Keratinocyte (primary cell): ENCODE data around the gene FBXL17. TPM values are rescaled to one million over a fixed set of nuclear protein-coding genes. Genes with fewer than 3 reads are reported as not detected.

Experiments used
- DNase-seq: peaks from one replicate; pipeline ENCODE4 v3.0.0-alpha.2; 2011; ENCODE audit warnings: low read depth, missing footprints, low spot score
- FAIRE-seq: peaks from 2 replicates; lab custom pipeline; 2011; peaks lifted over from hg19 to GRCh38; lab: Jason Lieb, UNC
- H2AFZ ChIP-seq: 2 replicates; pipeline ENCODE4 v1.6.0; 2012; ENCODE audit warnings: low read length, control low read depth, inconsistent platforms; ENCODE audit not compliant: control insufficient read depth
- H3K27ac ChIP-seq: 2 replicates; pipeline ENCODE4 v1.5.1; 2011; ENCODE audit warnings: low read length; ENCODE audit not compliant: control insufficient read depth, insufficient read depth
- H3K27me3 ChIP-seq: 3 replicates; pipeline ENCODE4 v1.6.0; 2011; ENCODE audit warnings: low read length; ENCODE audit not compliant: control insufficient read depth, insufficient read depth; ENCODE audit errors: extremely low read depth
- H3K36me3 ChIP-seq, 2 experiments: 2 replicates in 1 of 2; 3 replicates in 1 of 2; pipeline ENCODE4 v1.5.1; 2011; ENCODE audit warnings: low read length in 2 of 2, mild to moderate bottlenecking in 1 of 2; ENCODE audit not compliant: control insufficient read depth in 2 of 2, insufficient read depth in 2 of 2; ENCODE audit errors: extremely low read depth in 1 of 2
- H3K4me1 ChIP-seq: 3 replicates; pipeline ENCODE4 v1.5.1; 2011; ENCODE audit warnings: low read length; ENCODE audit not compliant: control insufficient read depth, insufficient read depth; ENCODE audit errors: extremely low read depth
- H3K4me2 ChIP-seq: 3 replicates; pipeline ENCODE4 v1.6.0; 2011; ENCODE audit warnings: low read depth, low read length; ENCODE audit not compliant: control insufficient read depth, insufficient read depth; ENCODE audit errors: extremely low read depth
- H3K4me3 ChIP-seq, 3 experiments: fragments of 200-600 bp in 1 of 3; sonication (generic) in 1 of 3; 2 replicates in 2 of 3; 3 replicates in 1 of 3; pipeline ENCODE4 v1.5.1; 2011 to 2016; ENCODE audit warnings: low read length in 3 of 3, mild to moderate bottlenecking in 3 of 3, control low read depth in 2 of 3, inconsistent platforms in 1 of 3, low read depth in 1 of 3, mixed read lengths in 1 of 3, mixed run types in 1 of 3, moderate library complexity in 1 of 3; ENCODE audit not compliant: control insufficient read depth in 2 of 3, insufficient read depth in 2 of 3; ENCODE audit errors: extremely low read depth in 1 of 3
- H3K79me2 ChIP-seq: 2 replicates; pipeline ENCODE4 v1.6.0; 2012; ENCODE audit warnings: low read length; ENCODE audit not compliant: control insufficient read depth, insufficient read depth
- H3K9ac ChIP-seq: 3 replicates; pipeline ENCODE4 v1.6.0; 2011; ENCODE audit warnings: low read length; ENCODE audit not compliant: control insufficient read depth, insufficient read depth; ENCODE audit errors: extremely low read depth
- H3K9me1 ChIP-seq: 3 replicates; pipeline ENCODE4 v1.6.0; 2011; ENCODE audit warnings: low read length; ENCODE audit not compliant: control insufficient read depth, insufficient read depth; ENCODE audit errors: extremely low read depth
- H3K9me3 ChIP-seq: 2 replicates; pipeline ENCODE4 v1.5.1; 2012; ENCODE audit warnings: low read depth, low read length; ENCODE audit not compliant: control insufficient read depth
- H4K20me1 ChIP-seq: 3 replicates; pipeline ENCODE4 v1.6.0; 2011; ENCODE audit warnings: low read length; ENCODE audit not compliant: control insufficient read depth, insufficient read depth; ENCODE audit errors: extremely low read depth
- EZH2 ChIP-seq: IDR thresholded peaks from one replicate; pipeline ENCODE4 v1.6.1; 2012; ENCODE audit warnings: inconsistent platforms, mild to moderate bottlenecking, low read length, moderate library complexity
- dilution Hi-C: fragments of 300-500 bp; cut with MboI; formaldehyde crosslinking; loops from one replicate; pipeline ENCODE4 v1.7.0; 2020; ENCODE audit warnings: low sequenced_read_pairs; ENCODE audit not compliant: extremely low pct_ligation_motif_present
- polyA plus RNA-seq, 5 experiments: library from polyadenylated mRNA; depleted of rRNA in 3 of 5; stranded (reverse) in 3 of 5; stranded (forward) in 1 of 5; unstranded in 1 of 5; fragments of >200 nt; gene quantifications; 1 replicate in 1 of 5; 2 replicates in 3 of 5; 3 replicates in 1 of 5; pipeline versions ENCODE4 v1.2.1 to v1.2.3, GENCODE V29; 2011 to 2012; ENCODE audit warnings: missing spikeins in 2 of 5, low read depth in 1 of 5, low replicate concordance in 1 of 5
- TF ChIP-seq, protein P1 (sequence below), 3 experiments: IDR thresholded peaks in 1 of 3; conservative IDR thresholded peaks in 1 of 3; optimal IDR thresholded peaks in 1 of 3; 2 replicates in 2 of 3; 3 replicates in 1 of 3; pipeline versions ENCODE3 to v1.5.1; 2011; ENCODE audit warnings: low read length in 3 of 3, mild to moderate bottlenecking in 3 of 3, moderate library complexity in 2 of 3, control low read depth in 1 of 3, inconsistent platforms in 1 of 3; ENCODE audit not compliant: insufficient read depth in 2 of 3; ENCODE audit errors: extremely low read depth in 1 of 3

FBXL17 gene
- polyA plus RNA-seq, 1 donor (not counting 4 experiments of a cell fraction or from before 2014, with no cell fraction given) = 5.7 TPM

DNA sequence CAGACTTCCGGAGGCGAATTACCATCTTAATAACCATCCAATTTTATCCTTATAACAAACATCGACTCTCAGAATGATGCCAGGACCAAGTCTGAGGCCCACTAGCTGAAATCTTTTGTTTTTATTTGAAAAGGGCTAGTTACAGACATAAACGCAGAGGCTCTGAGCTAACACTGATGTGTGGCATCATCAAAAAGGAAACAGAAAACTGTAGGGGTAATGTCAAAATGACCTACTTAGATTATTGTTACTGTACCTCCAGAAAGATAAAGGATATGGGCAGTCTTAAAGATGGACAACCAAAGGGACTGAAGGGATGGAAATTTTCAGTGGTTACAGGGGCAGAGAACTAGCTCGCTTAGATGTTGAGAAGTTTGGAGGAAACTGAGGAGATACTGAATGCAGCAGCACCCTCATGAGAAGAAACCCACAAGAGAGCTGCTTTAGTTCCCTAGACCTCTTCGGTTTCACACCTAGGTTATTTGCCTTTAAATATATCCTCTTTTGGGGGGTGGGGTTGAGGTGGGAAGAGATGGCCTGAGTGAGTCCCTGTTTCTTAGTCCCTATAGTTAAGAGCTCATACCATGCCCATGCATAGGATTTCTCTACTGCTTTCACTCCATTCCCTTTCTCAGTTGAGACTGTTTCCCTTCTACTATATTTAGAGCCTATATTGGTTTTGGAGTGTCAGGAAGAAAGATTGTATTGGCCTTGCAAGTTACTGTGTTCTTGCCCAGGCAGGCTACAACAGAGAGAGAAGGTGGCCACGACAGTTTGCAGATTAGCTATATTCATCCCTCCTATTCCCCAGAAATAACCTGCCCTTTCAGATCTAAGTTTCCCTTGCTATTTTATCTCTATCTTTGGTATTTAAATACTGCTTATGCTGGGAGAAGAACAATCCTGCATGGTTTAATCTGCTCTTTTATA lies 390.8 kb downstream of the FBXL17 start:
- no peaks in the 10 kb centered on the region for H3K79me2 ChIP-seq
- H3K9me3 ChIP-seq = no peaks in the 10 kb centered on the region
- H3K9ac ChIP-seq = no peak overlapping the region
- H3K4me2 ChIP-seq = no peak overlapping the region
- no peaks in the 10 kb centered on the region for H3K4me1 ChIP-seq
- TF ChIP-seq, protein P1, sequence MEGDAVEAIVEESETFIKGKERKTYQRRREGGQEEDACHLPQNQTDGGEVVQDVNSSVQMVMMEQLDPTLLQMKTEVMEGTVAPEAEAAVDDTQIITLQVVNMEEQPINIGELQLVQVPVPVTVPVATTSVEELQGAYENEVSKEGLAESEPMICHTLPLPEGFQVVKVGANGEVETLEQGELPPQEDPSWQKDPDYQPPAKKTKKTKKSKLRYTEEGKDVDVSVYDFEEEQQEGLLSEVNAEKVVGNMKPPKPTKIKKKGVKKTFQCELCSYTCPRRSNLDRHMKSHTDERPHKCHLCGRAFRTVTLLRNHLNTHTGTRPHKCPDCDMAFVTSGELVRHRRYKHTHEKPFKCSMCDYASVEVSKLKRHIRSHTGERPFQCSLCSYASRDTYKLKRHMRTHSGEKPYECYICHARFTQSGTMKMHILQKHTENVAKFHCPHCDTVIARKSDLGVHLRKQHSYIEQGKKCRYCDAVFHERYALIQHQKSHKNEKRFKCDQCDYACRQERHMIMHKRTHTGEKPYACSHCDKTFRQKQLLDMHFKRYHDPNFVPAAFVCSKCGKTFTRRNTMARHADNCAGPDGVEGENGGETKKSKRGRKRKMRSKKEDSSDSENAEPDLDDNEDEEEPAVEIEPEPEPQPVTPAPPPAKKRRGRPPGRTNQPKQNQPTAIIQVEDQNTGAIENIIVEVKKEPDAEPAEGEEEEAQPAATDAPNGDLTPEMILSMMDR (optimal IDR thresholded peaks at IDR 0.05 in 1 of 3, IDR thresholded peaks at IDR 0.05 in 1 of 3, conservative IDR thresholded peaks at IDR 0.05 in 1 of 3; ENCODE audit: extremely low read depth in 1 of 3, insufficient read depth in 2 of 3, low read length in 3 of 3) = no peak
- TF ChIP-seq EZH2 = no peak
- no peaks in the 10 kb centered on the region for H4K20me1 ChIP-seq
- H3K4me3 ChIP-seq = no peak overlapping the region
- no peaks in the 10 kb centered on the region for H3K9me1 ChIP-seq
- no peaks in the 10 kb centered on the region for H3K27me3 ChIP-seq
- dilution Hi-C loops = no loop called here
- H3K27ac ChIP-seq = no peak overlapping the region
- no peak for DNase-seq
- H2AFZ ChIP-seq = no peak overlapping the region
- H3K36me3 ChIP-seq = no peaks in the 10 kb centered on the region
- FAIRE-seq = no peak

DNA sequence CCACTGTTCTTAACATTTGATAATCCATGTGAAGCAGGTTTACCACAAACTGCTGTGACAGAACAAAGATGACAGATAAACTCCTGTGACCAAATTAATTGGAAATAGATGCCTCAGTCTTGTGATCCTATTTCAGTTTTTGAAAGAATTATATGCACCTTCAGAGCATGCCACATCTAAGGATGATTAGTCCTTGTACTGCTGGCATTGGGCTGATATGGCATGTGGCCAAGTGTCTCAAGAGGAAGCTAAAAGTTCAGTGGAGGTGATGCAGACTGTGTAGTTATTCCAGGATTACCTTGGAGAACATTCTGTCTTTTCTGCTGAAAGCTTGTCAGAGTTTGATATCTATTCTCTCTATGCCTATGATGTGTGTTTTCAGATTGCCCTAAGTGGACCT lies 396.8 kb downstream of the FBXL17 start:
- no peaks in the 10 kb centered on the region for H3K27me3 ChIP-seq
- DNase-seq (no peak), FAIRE-seq (no peak)
- H3K9ac ChIP-seq = no peak overlapping the region
- H3K9me1 ChIP-seq = no peaks in the 10 kb centered on the region
- H3K4me2 ChIP-seq = no peak overlapping the region
- no peak overlapping the region for H2AFZ ChIP-seq
- H3K9me3 ChIP-seq = no peaks in the 10 kb centered on the region
- H3K36me3 ChIP-seq = no peaks in the 10 kb centered on the region
- no peaks in the 10 kb centered on the region for H4K20me1 ChIP-seq
- dilution Hi-C loops = no loop called here
- no peaks in the 10 kb centered on the region for H3K4me1 ChIP-seq
- no peaks in the 10 kb centered on the region for H3K79me2 ChIP-seq
- H3K27ac ChIP-seq = no peak overlapping the region
- no peak overlapping the region for H3K4me3 ChIP-seq
- no peak for TF ChIP-seq EZH2
- TF ChIP-seq, protein P1 (optimal IDR thresholded peaks at IDR 0.05 in 1 of 3, IDR thresholded peaks at IDR 0.05 in 1 of 3, conservative IDR thresholded peaks at IDR 0.05 in 1 of 3; ENCODE audit: extremely low read depth in 1 of 3, insufficient read depth in 2 of 3, low read length in 3 of 3) = no peak
